ENCODE measurements around the gene CES2. TPM values are rescaled to one million over a fixed set of nuclear protein-coding genes. Genes with fewer than 3 reads are reported as not detected.

CES2 gene
- total and polyA plus RNA-seq, 2 of the 8 experiments (the other 6 are each of a cell fraction or from before 2014, with no cell fraction given), result 8.6 to 14.7 TPM

GRCh38 chr16:66915041-66915440, 20.3 kb upstream of the CES2 start:
- no peak overlapping the region for H4K5ac ChIP-seq (ENCODE audit: insufficient read length, low read depth, low read length)
- peaks cover 0 to 5% of the 10 kb centered on the region in 2 experiments for H4K20me1 ChIP-seq (replicated peaks in 1 of 2; ENCODE audit: control insufficient read depth in 1 of 2, insufficient read depth in 2 of 2, low read length in 2 of 2)
- no peak for DNase-seq (ENCODE audit: low read depth in 1 of 2, low spot score in 2 of 2)
- H3K36me3 ChIP-seq (ENCODE audit: control insufficient read depth in 2 of 4, insufficient read depth in 4 of 4, low read length in 3 of 4), result no peaks in the 10 kb centered on the region
- no peak overlapping the region for H4K91ac ChIP-seq (replicated peaks; ENCODE audit: insufficient read length, low read length)
- H3K56ac ChIP-seq (replicated peaks; ENCODE audit: insufficient read length, low read depth, low read length), result no peak overlapping the region
- H3K4me3 ChIP-seq (ENCODE audit: extremely low read depth in 1 of 4, insufficient read depth in 2 of 4, low read depth in 3 of 4, low read length in 4 of 4), result no peak overlapping the region
- no peak overlapping the region for H3K23ac ChIP-seq (ENCODE audit: insufficient read length)
- no peak overlapping the region for H3K18ac ChIP-seq (ENCODE audit: extremely low read depth, low read length)
- no peak overlapping the region for H3K4me2 ChIP-seq (ENCODE audit: insufficient read depth in 1 of 2, low read depth in 2 of 2, low read length in 2 of 2)
- no peak overlapping the region for H4K8ac ChIP-seq (ENCODE audit: extremely low read depth, insufficient read depth, low read length)
- H3K79me2 ChIP-seq (ENCODE audit: control insufficient read depth in 1 of 2, insufficient read depth in 2 of 2, low read length in 2 of 2), result no peaks in the 10 kb centered on the region
- no peak overlapping the region for H2BK15ac ChIP-seq (ENCODE audit: low read length)
- no peak overlapping the region for H3K9ac ChIP-seq (replicated peaks in 1 of 4; ENCODE audit: extremely low read depth in 1 of 4, low read depth in 3 of 4, low read length in 3 of 4)
- H3K4ac ChIP-seq (replicated peaks; ENCODE audit: insufficient read length, low read depth, low read length), result no peak overlapping the region
- no peak overlapping the region for H2AK5ac ChIP-seq (ENCODE audit: low read depth, low read length)
- WGBS, 2 experiments (ENCODE audit: extremely low coverage in 1 of 2, insufficient coverage in 1 of 2, insufficient read length in 1 of 2, insufficient replicate concordance in 2 of 2, low coverage in 1 of 2, low lambda C conversion rate in 2 of 2, missing lambda C conversion rate in 1 of 2), result 89% methylated on average over 7 of the region's 7 CpGs; no CpG with 5 or more reads in 1 of the 2 experiments
- H2BK120ac ChIP-seq (replicated peaks; ENCODE audit: low read depth, low read length), result no peak overlapping the region
- peaks cover 3% of the 10 kb centered on the region; the same call in 1 of the 2 replicates for H3K23me2 ChIP-seq (ENCODE audit: low read depth, low read length)
- ChIA-PET CTCF (ENCODE audit: partially characterized antibody) (interaction anchor here (0.8 to 42.0 kb wide), 3 partner anchors 1 to 16 kb away, joined by 3 to 1009 read pairs (median 1009); partner anchors contain the start of genes CDH16, PDP2 and RRAD), POLR2A (ENCODE audit: partially characterized antibody) (no interaction called here)
- no peak overlapping the region for H3K27ac ChIP-seq (ENCODE audit: low read depth, low read length)
- no peak overlapping the region for H2BK20ac ChIP-seq (ENCODE audit: low read length)
- no peaks in the 10 kb centered on the region for H3K79me1 ChIP-seq (ENCODE audit: low read depth, low read length)
- TF ChIP-seq KDM5A (IDR thresholded peaks at IDR 0.05; ENCODE audit: low read length), result no peak
- no peak for TF ChIP-seq YY1 (IDR thresholded peaks at IDR 0.05; ENCODE audit: low read depth, low read length)
- TF ChIP-seq FOSL1 (IDR thresholded peaks at IDR 0.05; ENCODE audit: insufficient read depth, low read depth, low read length), result no peak
- no peak for TF ChIP-seq MAFK (IDR thresholded peaks at IDR 0.05; ENCODE audit: low read depth, low read length)
- TF ChIP-seq EZH2 (IDR thresholded peaks at IDR 0.05; ENCODE audit: low read depth, low read length, severe bottlenecking), result no peak
- no peak for TF ChIP-seq KDM1A (IDR thresholded peaks at IDR 0.05; ENCODE audit: borderline replicate concordance, low read length)
- TF ChIP-seq RNF2 (IDR thresholded peaks at IDR 0.05; ENCODE audit: borderline replicate concordance, low read depth, low read length, missing control alignments, poor library complexity, severe bottlenecking), result no peak
- TF ChIP-seq JUND (IDR thresholded peaks at IDR 0.05; ENCODE audit: low read length), result no peak
- TF ChIP-seq SIRT6 (IDR thresholded peaks at IDR 0.05; ENCODE audit: low read length), result no peak
- TF ChIP-seq NRF1 (IDR thresholded peaks at IDR 0.05; ENCODE audit: low read depth, low read length), result no peak
- no peak for TF ChIP-seq SP4 (IDR thresholded peaks at IDR 0.05; ENCODE audit: low read length)
- TF ChIP-seq GABPA (IDR thresholded peaks at IDR 0.05; ENCODE audit: borderline replicate concordance, insufficient read depth, low read length), result no peak
- TF ChIP-seq CHD2 (IDR thresholded peaks at IDR 0.05; ENCODE audit: low read length), result no peak
- H2BK5ac ChIP-seq (ENCODE audit: low read depth, low read length), result no peak overlapping the region
- H3K27me3 ChIP-seq (replicated peaks in 1 of 4; ENCODE audit: control insufficient read depth in 3 of 4, extremely low read depth in 1 of 4, insufficient read depth in 3 of 4, low read length in 3 of 4), result peaks cover 0 to 3% (median under 1%) of the 10 kb centered on the region in 4 experiments; a peak in 3 of 7 replicates
- H2AFZ ChIP-seq (ENCODE audit: low read length), result no peak overlapping the region
- peaks cover 0 to under 1% (median 0%) of the 10 kb centered on the region in 4 experiments; a peak in 1 of 7 replicates for H3K4me1 ChIP-seq (replicated peaks in 1 of 4; ENCODE audit: control insufficient read depth in 3 of 4, insufficient read depth in 4 of 4, low read length in 3 of 4)
- H2BK12ac ChIP-seq (ENCODE audit: low read depth, low read length), result no peak overlapping the region
- no peak overlapping the region for H3K14ac ChIP-seq (ENCODE audit: insufficient read length)
- no peak for FAIRE-seq
- H3K9me3 ChIP-seq (ENCODE audit: insufficient read depth in 2 of 2, low read depth in 1 of 2, low read length in 1 of 2), result no peaks in the 10 kb centered on the region

Measured in H1 (cell line).